ENCODE data around the gene FBXL15. TPM values are rescaled to one million over a fixed set of nuclear protein-coding genes. Genes with fewer than 3 reads are reported as not detected.

FBXL15 gene
- total and polyA plus RNA-seq, 2 of the 13 experiments (the other 11 are each of a cell fraction or from before 2014, with no cell fraction given) = 4.3 to 8.3 TPM

- Histone ChIP-seq H3K27ac (ENCODE audit: extremely low read length, insufficient read depth, low read length) (no peak overlapping the region), H3K79me2 (ENCODE audit: insufficient read depth, low read length) (no peaks in the 10 kb centered on the region), H3K4me2 (ENCODE audit: low read depth, low read length) (peak overlapping the region; percentile 96), H3K27me3 (ENCODE audit: control insufficient read depth in 1 of 2, insufficient read depth in 2 of 2, low read length in 2 of 2) (no peaks in the 10 kb centered on the region), H3K4me3 (replicated peaks in 1 of 3; ENCODE audit: insufficient read depth in 1 of 3, low read depth in 2 of 3, low read length in 3 of 3) (peak overlapping the region; percentile 25 to 74 (median 43)), H3K9ac (ENCODE audit: insufficient read depth, low read depth, low read length) (peak overlapping the region; percentile 41; the same call in 1 of the 2 replicates), H3K4me1 (ENCODE audit: insufficient read depth, low read length) (peaks cover 58% of the 10 kb centered on the region), H3K36me3 (replicated peaks in 1 of 2; ENCODE audit: control insufficient read depth in 1 of 2, insufficient read depth in 2 of 2, low read length in 2 of 2) (no peaks in the 10 kb centered on the region), H4K20me1 (ENCODE audit: insufficient read depth, low read length) (no peaks in the 10 kb centered on the region), H2AFZ (ENCODE audit: low read length) (peak overlapping the region; percentile 85), H3K9me3 (ENCODE audit: low read length) (no peaks in the 10 kb centered on the region)
- ATAC-seq = peak; percentile 4; the same call in 1 of the 3 replicates
- ChIA-PET CTCF (ENCODE audit: low intra/inter-chr PET ratio, low total read pairs) (no interaction called here), POLR2A (interaction anchor here (1.2 to 4.6 kb wide), 5 partner anchors 9 to 42 kb away, joined by 3 to 73 read pairs (median 29); partner anchors contain the start of genes ACTR1A, C10orf95, CUEDC2 and FBXL15)
- 43% methylated on average over 8 of the region's 8 CpGs for WGBS (ENCODE audit: low lambda C conversion rate)
- FAIRE-seq = no peak
- no TSS peak for BruUV-seq (replicated peaks)
- in situ Hi-C loops (cut with HindIII; ENCODE audit: extremely low pct_ligation_motif_present, low pct_unique_long_range_greater_than_20kb) (loop anchor here (5.0 kb wide), 1 partner anchor 39 kb away; the partner anchor contains the start of gene FBXL15), intact Hi-C loops (cut with micrococcal nuclease; ENCODE audit: unreplicated experiment) (loop anchor here (2.0 kb wide), 1 partner anchor 68 kb away; no protein-coding TSS in a partner anchor)
- DNase-seq (ENCODE audit: low spot score) = no peak
- TF ChIP-seq ZC3H4 (CRISPR knock-in tag; IDR thresholded peaks at IDR 0.05; ENCODE audit: borderline replicate concordance) = no peak
- no peak for TF ChIP-seq PITX1 (CRISPR knock-in tag; IDR thresholded peaks at IDR 0.05)
- TF ChIP-seq, protein P1, sequence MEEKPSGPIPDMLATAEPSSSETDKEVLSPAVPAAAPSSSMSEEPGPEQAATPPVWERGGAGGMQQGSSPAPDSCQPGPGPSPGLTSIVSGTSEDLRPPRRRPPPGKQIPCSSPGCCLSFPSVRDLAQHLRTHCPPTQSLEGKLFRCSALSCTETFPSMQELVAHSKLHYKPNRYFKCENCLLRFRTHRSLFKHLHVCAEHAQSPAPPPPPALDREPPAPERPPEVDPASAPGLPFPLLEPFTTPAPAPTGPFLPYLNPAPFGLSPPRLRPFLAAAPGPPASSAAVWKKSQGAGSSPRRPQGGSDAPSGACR (CRISPR knock-in tag; IDR thresholded peaks at IDR 0.05) = no peak
- TF ChIP-seq ZNF367 (CRISPR knock-in tag; IDR thresholded peaks at IDR 0.05; ENCODE audit: borderline replicate concordance) = no peak
- TF ChIP-seq ZNF382 (CRISPR knock-in tag; IDR thresholded peaks at IDR 0.05; ENCODE audit: borderline replicate concordance) = no peak
- TF ChIP-seq, protein P2, sequence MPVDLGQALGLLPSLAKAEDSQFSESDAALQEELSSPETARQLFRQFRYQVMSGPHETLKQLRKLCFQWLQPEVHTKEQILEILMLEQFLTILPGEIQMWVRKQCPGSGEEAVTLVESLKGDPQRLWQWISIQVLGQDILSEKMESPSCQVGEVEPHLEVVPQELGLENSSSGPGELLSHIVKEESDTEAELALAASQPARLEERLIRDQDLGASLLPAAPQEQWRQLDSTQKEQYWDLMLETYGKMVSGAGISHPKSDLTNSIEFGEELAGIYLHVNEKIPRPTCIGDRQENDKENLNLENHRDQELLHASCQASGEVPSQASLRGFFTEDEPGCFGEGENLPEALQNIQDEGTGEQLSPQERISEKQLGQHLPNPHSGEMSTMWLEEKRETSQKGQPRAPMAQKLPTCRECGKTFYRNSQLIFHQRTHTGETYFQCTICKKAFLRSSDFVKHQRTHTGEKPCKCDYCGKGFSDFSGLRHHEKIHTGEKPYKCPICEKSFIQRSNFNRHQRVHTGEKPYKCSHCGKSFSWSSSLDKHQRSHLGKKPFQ (CRISPR knock-in tag; IDR thresholded peaks at IDR 0.05; ENCODE audit: insufficient replicate concordance) = no peak
- TF ChIP-seq, protein P3, sequence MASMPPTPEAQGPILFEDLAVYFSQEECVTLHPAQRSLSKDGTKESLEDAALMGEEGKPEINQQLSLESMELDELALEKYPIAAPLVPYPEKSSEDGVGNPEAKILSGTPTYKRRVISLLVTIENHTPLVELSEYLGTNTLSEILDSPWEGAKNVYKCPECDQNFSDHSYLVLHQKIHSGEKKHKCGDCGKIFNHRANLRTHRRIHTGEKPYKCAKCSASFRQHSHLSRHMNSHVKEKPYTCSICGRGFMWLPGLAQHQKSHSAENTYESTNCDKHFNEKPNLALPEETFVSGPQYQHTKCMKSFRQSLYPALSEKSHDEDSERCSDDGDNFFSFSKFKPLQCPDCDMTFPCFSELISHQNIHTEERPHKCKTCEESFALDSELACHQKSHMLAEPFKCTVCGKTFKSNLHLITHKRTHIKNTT (CRISPR knock-in tag; IDR thresholded peaks at IDR 0.05) = no peak
- no peak; the same call in 1 of the 2 replicates for TF ChIP-seq THAP9 (CRISPR knock-in tag; IDR thresholded peaks at IDR 0.05; ENCODE audit: borderline replicate concordance)
- no peak for TF ChIP-seq HES4 (CRISPR knock-in tag; IDR thresholded peaks at IDR 0.05; ENCODE audit: borderline replicate concordance)
- TF ChIP-seq ZNF607 (CRISPR knock-in tag; IDR thresholded peaks at IDR 0.05; ENCODE audit: borderline replicate concordance) = no peak
- no peak for TF ChIP-seq ZNF572 (CRISPR knock-in tag; IDR thresholded peaks at IDR 0.05)
- TF ChIP-seq, protein P4, sequence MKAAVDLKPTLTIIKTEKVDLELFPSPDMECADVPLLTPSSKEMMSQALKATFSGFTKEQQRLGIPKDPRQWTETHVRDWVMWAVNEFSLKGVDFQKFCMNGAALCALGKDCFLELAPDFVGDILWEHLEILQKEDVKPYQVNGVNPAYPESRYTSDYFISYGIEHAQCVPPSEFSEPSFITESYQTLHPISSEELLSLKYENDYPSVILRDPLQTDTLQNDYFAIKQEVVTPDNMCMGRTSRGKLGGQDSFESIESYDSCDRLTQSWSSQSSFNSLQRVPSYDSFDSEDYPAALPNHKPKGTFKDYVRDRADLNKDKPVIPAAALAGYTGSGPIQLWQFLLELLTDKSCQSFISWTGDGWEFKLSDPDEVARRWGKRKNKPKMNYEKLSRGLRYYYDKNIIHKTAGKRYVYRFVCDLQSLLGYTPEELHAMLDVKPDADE (CRISPR knock-in tag; IDR thresholded peaks at IDR 0.05) = no peak
- TF ChIP-seq BCL6 (CRISPR knock-in tag; IDR thresholded peaks at IDR 0.05) = no peak
- no peak for TF ChIP-seq SRY (CRISPR knock-in tag; IDR thresholded peaks at IDR 0.05)
- 0 out of 2 replicates have a peak, but pooled peaks have one; percentile 18 for TF ChIP-seq ZNF772 (CRISPR knock-in tag; IDR thresholded peaks at IDR 0.05)
- TF ChIP-seq ZNF383 (CRISPR knock-in tag; IDR thresholded peaks at IDR 0.05; ENCODE audit: borderline replicate concordance) = 0 out of 2 replicates have a peak, but pooled peaks have one; percentile 9
- no peak for TF ChIP-seq SIX4 (CRISPR knock-in tag; IDR thresholded peaks at IDR 0.05)
- TF ChIP-seq ZNF557 (CRISPR knock-in tag; IDR thresholded peaks at IDR 0.05) = no peak
Measured at GRCh38 chr10:102460836-102461186, 40.2 kb downstream of the FBXL15 start.

Measured in HepG2 (cell line).